Neural crest cell (in vitro differentiated cells): ENCODE data around the gene NUP50. TPM values are rescaled to one million over a fixed set of nuclear protein-coding genes. Genes with fewer than 3 reads are reported as not detected.

Experiments used
- DNase-seq: peaks from one replicate; pipeline ENCODE4 v3.0.0; 2021; ENCODE audit warnings: low read depth, mixed read lengths, low spot score
- H3K27ac Mint-ChIP-seq: one replicate; pipeline ENCODE4 v1.8.0; 2021; ENCODE audit warnings: mild to moderate bottlenecking, mixed read lengths; ENCODE audit not compliant: unreplicated experiment
- H3K27me3 Mint-ChIP-seq: 2 replicates; pipeline ENCODE4 v1.8.0; 2021; ENCODE audit warnings: low read depth, mild to moderate bottlenecking, mixed read lengths
- H3K36me3 Mint-ChIP-seq: 2 replicates; pipeline ENCODE4 v1.8.0; 2021; ENCODE audit warnings: low read depth, mild to moderate bottlenecking, mixed read lengths
- H3K4me1 Mint-ChIP-seq: 2 replicates; pipeline ENCODE4 v1.8.0; 2021; ENCODE audit warnings: mixed read lengths
- H3K4me3 Mint-ChIP-seq: one replicate; pipeline ENCODE4 v1.8.0; 2021; ENCODE audit warnings: mild to moderate bottlenecking, mixed read lengths
- H3K9me3 Mint-ChIP-seq: 2 replicates; pipeline ENCODE4 v1.8.0; 2021; ENCODE audit warnings: mixed read lengths
- microRNA-seq: library from miRNA; unstranded; fragments of <30 nt; microRNA quantifications from one replicate; pipeline ENCODE4, GENCODE V29; 2020
- total RNA-seq: library from RNA; stranded (reverse); gene quantifications from 2 replicates; pipeline ENCODE4 v1.2.1, GENCODE V29; 2021
- TF ChIP-seq, protein P1 (sequence below): fragments of 200-600 bp; sonication (generic); conservative IDR thresholded peaks from 2 replicates; pipeline ENCODE4 v1.5.0; 2021; ENCODE audit warnings: antibody characterized with exemption, mild to moderate bottlenecking

Gene NUP50
- total RNA-seq, 1 donor from 2014 or later: 128 TPM

- Mint-ChIP-seq H3K4me3 (no peak overlapping the region), H3K4me1 (peaks cover 9% of the 10 kb centered on the region), H3K9me3 (no peaks in the 10 kb centered on the region), H3K27me3 (no peaks in the 10 kb centered on the region), H3K27ac (no peak overlapping the region), H3K36me3 (no peaks in the 10 kb centered on the region)
- TF ChIP-seq, protein P1, sequence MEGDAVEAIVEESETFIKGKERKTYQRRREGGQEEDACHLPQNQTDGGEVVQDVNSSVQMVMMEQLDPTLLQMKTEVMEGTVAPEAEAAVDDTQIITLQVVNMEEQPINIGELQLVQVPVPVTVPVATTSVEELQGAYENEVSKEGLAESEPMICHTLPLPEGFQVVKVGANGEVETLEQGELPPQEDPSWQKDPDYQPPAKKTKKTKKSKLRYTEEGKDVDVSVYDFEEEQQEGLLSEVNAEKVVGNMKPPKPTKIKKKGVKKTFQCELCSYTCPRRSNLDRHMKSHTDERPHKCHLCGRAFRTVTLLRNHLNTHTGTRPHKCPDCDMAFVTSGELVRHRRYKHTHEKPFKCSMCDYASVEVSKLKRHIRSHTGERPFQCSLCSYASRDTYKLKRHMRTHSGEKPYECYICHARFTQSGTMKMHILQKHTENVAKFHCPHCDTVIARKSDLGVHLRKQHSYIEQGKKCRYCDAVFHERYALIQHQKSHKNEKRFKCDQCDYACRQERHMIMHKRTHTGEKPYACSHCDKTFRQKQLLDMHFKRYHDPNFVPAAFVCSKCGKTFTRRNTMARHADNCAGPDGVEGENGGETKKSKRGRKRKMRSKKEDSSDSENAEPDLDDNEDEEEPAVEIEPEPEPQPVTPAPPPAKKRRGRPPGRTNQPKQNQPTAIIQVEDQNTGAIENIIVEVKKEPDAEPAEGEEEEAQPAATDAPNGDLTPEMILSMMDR: no peak
- DNase-seq: no peak
These were observed 69.7 kb downstream of the NUP50 start for GRCh38 chr22:45233386-45233785.

- Mint-ChIP-seq H3K27me3 (no peaks in the 10 kb centered on the region), H3K27ac (no peak overlapping the region), H3K4me1 (peaks cover 13% of the 10 kb centered on the region), H3K36me3 (no peaks in the 10 kb centered on the region), H3K9me3 (no peaks in the 10 kb centered on the region), H3K4me3 (no peak overlapping the region)
- TF ChIP-seq, protein P1: no peak
- DNase-seq: no peak
These were observed 70.1 kb downstream of the NUP50 start for GRCh38 chr22:45233827-45234226.

GRCh38 chr22:45235101-45235777 is 71.5 kb downstream of the NUP50 start:
- Mint-ChIP-seq H3K36me3 (no peaks in the 10 kb centered on the region), H3K27ac (no peak overlapping the region), H3K4me1 (peaks cover 24% of the 10 kb centered on the region), H3K9me3 (no peaks in the 10 kb centered on the region), H3K27me3 (no peaks in the 10 kb centered on the region), H3K4me3 (no peak overlapping the region)
- DNase-seq: no peak
- TF ChIP-seq, protein P1: no peak

- Mint-ChIP-seq H3K27ac (no peak overlapping the region), H3K36me3 (no peaks in the 10 kb centered on the region), H3K9me3 (no peaks in the 10 kb centered on the region), H3K4me1 (peaks cover 24% of the 10 kb centered on the region), H3K27me3 (no peaks in the 10 kb centered on the region), H3K4me3 (no peak overlapping the region)
- no peak for DNase-seq
- TF ChIP-seq, protein P1: no peak
These were observed 72.2 kb downstream of the NUP50 start for GRCh38 chr22:45235851-45236342.

GRCh38 chr22:45237065-45237990 is 73.6 kb downstream of the NUP50 start:
- Mint-ChIP-seq H3K9me3 (no peaks in the 10 kb centered on the region), H3K36me3 (no peaks in the 10 kb centered on the region), H3K4me3 (peak overlapping the region; percentile 94), H3K27ac (no peak overlapping the region), H3K4me1 (peaks cover 33% of the 10 kb centered on the region), H3K27me3 (no peaks in the 10 kb centered on the region)
- TF ChIP-seq, protein P1: no peak
- DNase-seq: no peak

Small RNA genes within 50 kb of the gene (microRNA-seq; reads per million reads assigned to microRNA genes)
- gene MIR1249: 29.6 reads per million, percentile 41 among the genes with 10 or more reads in this experiment

Other genes with a start within 250 kb of the NUP50 start
- 36.5 and 40.4 TPM in 2 replicates for gene PHF21B, start 153.9 kb upstream of the NUP50 start, total RNA-seq
- gene KIAA0930, start 77.0 kb downstream of the NUP50 start, total RNA-seq: 56.9 and 60.2 TPM in 2 replicates
- gene UPK3A, start 121.0 kb downstream of the NUP50 start, total RNA-seq: not detected in 2 replicates
- 60.7 and 64.8 TPM in 2 replicates for gene FAM118A, start 146.0 kb downstream of the NUP50 start, total RNA-seq
- not detected in 2 replicates for gene SMC1B, start 249.7 kb downstream of the NUP50 start, total RNA-seq
- 7.6 and 8.7 TPM in 2 replicates for gene RIBC2, start 249.8 kb downstream of the NUP50 start, total RNA-seq